ENCODE data around the gene XIRP2. TPM values are rescaled to one million over a fixed set of nuclear protein-coding genes. Genes with fewer than 3 reads are reported as not detected.

Gene XIRP2
- total and polyA plus RNA-seq, 10 of the 15 experiments (the other 5 are each of a cell fraction or from before 2014, with no cell fraction given): 0.03 TPM; not detected in 9

- ChIA-PET POLR2A (no interaction called here), SMC1A (ENCODE audit: uncharacterized antibody, unreplicated experiment) (no interaction called here), CTCF (no interaction called here), RAD21 (ENCODE audit: unreplicated experiment) (no interaction called here)
- in situ Hi-C loops (cut with MboI) (no loop called here), intact Hi-C loops (cut with micrococcal nuclease; ENCODE audit: unreplicated experiment) (no loop called here)
- no peaks in the 10 kb centered on the region for H3K79me2 ChIP-seq (ENCODE audit: control insufficient read depth, insufficient read depth, low read length)
- BruUV-seq (replicated peaks): no TSS peak
- ATAC-seq (no peak), DNase-seq (ENCODE audit: low read depth, low spot score) (no peak), FAIRE-seq (no peak)
- H3K9me3 ChIP-seq (replicated peaks; ENCODE audit: control insufficient read depth, insufficient read depth, low read length): no peaks in the 10 kb centered on the region
- no peak overlapping the region for H2AFZ ChIP-seq (ENCODE audit: control insufficient read depth, low read depth, low read length)
- no peak overlapping the region for H3K27ac ChIP-seq (ENCODE audit: control insufficient read depth, insufficient read depth)
- no peaks in the 10 kb centered on the region for H4K20me1 ChIP-seq (ENCODE audit: control insufficient read depth, insufficient read depth)
- H3K4me3 ChIP-seq: no peak overlapping the region
- H3K4me1 ChIP-seq (ENCODE audit: control insufficient read depth, insufficient read depth, low read length): no peaks in the 10 kb centered on the region
- H3K36me3 ChIP-seq (ENCODE audit: control insufficient read depth in 2 of 2, insufficient read depth in 2 of 2, low read length in 1 of 2): no peaks in the 10 kb centered on the region
- H3K9ac ChIP-seq (ENCODE audit: control insufficient read depth, insufficient read depth, low read length): no peak overlapping the region
- H3K4me2 ChIP-seq (ENCODE audit: control insufficient read depth, insufficient read depth): no peak overlapping the region
- TF ChIP-seq RUNX3 (IDR thresholded peaks at IDR 0.05; ENCODE audit: low read length): no peak
- no peak for TF ChIP-seq ZBTB33 (IDR thresholded peaks at IDR 0.05)
- no peak for TF ChIP-seq CUX1 (IDR thresholded peaks at IDR 0.05; ENCODE audit: insufficient replicate concordance, low read depth, low read length)
- TF ChIP-seq RELB (IDR thresholded peaks at IDR 0.05; ENCODE audit: low read depth): no peak
- no peak for TF ChIP-seq ZZZ3 (IDR thresholded peaks at IDR 0.05; ENCODE audit: control insufficient read depth, insufficient read length, low read depth)
- no peak for TF ChIP-seq SP1 (IDR thresholded peaks at IDR 0.05; ENCODE audit: low read depth, low read length)
- TF ChIP-seq MXI1 (IDR thresholded peaks at IDR 0.05; ENCODE audit: low read depth, low read length): no peak
- no peak for TF ChIP-seq SRF (IDR thresholded peaks at IDR 0.05; ENCODE audit: low read depth in 2 of 2, low read length in 2 of 2)
- TF ChIP-seq NFYB (IDR thresholded peaks at IDR 0.05; ENCODE audit: insufficient read depth, low read depth, low read length): no peak
- no peak for TF ChIP-seq RAD21 (IDR thresholded peaks at IDR 0.05; ENCODE audit: insufficient read depth, low read depth, low read length)
- H3K27me3 ChIP-seq (replicated peaks in 1 of 2; ENCODE audit: control insufficient read depth in 2 of 2, insufficient read depth in 2 of 2, low read length in 1 of 2): no peaks in the 10 kb centered on the region
These were observed 215.5 kb downstream of the XIRP2 start for GRCh38 chr2:167103757-167104133.
